Head of caudate nucleus (tissue), 42 donors: Measurements from ENCODE around the gene CACNA1G.

Experiments used
- DNase-seq, 42 donors: peaks; one replicate each; pipeline versions ENCODE4 v3.0.0 to v3.0.0-alpha.2; 2020 to 2021; ENCODE audit warnings: mixed read lengths in 7 of 42
- intact Hi-C: fragments of 100-400 bp; cut with DNase I; formaldehyde crosslinking; loops from one replicate; pipeline ENCODE4 v1.15.0; 2022

CACNA1G gene

GRCh38 chr17:50598487-50598886 lies 38.0 kb downstream of the CACNA1G start:
- DNase-seq = no peak
- intact Hi-C loops = no loop called here

- no peak for DNase-seq
- intact Hi-C loops = no loop called here
Observed at GRCh38 chr17:50599606-50600005, 39.1 kb downstream of the CACNA1G start.

- intact Hi-C loops = no loop called here
- DNase-seq = peak in 11 of 42 donors; percentile 12 to 70 (median 36)
Observed at GRCh38 chr17:50601823-50602375, 41.4 kb downstream of the CACNA1G start.

GRCh38 chr17:50602836-50603235 lies 42.3 kb downstream of the CACNA1G start:
- intact Hi-C loops = no loop called here
- DNase-seq = no peak

GRCh38 chr17:50603340-50603739 lies 42.8 kb downstream of the CACNA1G start:
- intact Hi-C loops = no loop called here
- no peak for DNase-seq

- DNase-seq = peak in 15 of 42 donors; percentile 7 to 42 (median 25)
- intact Hi-C loops = no loop called here
Observed at GRCh38 chr17:50604513-50604912, 44.0 kb downstream of the CACNA1G start.

- intact Hi-C loops = no loop called here
Observed at GRCh38 chr17:50605429-50605828, 44.9 kb downstream of the CACNA1G start.

GRCh38 chr17:50607522-50608175 lies 47.1 kb downstream of the CACNA1G start:
- intact Hi-C loops = no loop called here
- no peak for DNase-seq

More at GRCh38 chr17:50605429-50605828, 44.9 kb downstream of the CACNA1G start:
- no peak for DNase-seq

- DNase-seq = peak in 37 of 42 donors; percentile 19 to 87 (median 57)
- intact Hi-C loops = no loop called here
Observed at GRCh38 chr17:50608700-50609379, 48.3 kb downstream of the CACNA1G start.

- intact Hi-C loops = no loop called here
- no peak for DNase-seq
Observed at GRCh38 chr17:50609380-50610074, 49.0 kb downstream of the CACNA1G start.

GRCh38 chr17:50611634-50612033 lies 51.1 kb downstream of the CACNA1G start:
- intact Hi-C loops = no loop called here

GRCh38 chr17:50612281-50612680 lies 51.8 kb downstream of the CACNA1G start:
- no peak for DNase-seq
- intact Hi-C loops = no loop called here

More at GRCh38 chr17:50611634-50612033, 51.1 kb downstream of the CACNA1G start:
- no peak for DNase-seq

- peak in 14 of 42 donors; percentile 24 to 60 (median 40) for DNase-seq
- intact Hi-C loops = no loop called here
Observed at GRCh38 chr17:50613007-50613992, 52.8 kb downstream of the CACNA1G start.

GRCh38 chr17:50614471-50615051 lies 54.0 kb downstream of the CACNA1G start:
- intact Hi-C loops = no loop called here
- DNase-seq = no peak

GRCh38 chr17:50615828-50616227 lies 55.3 kb downstream of the CACNA1G start:
- intact Hi-C loops = no loop called here
- DNase-seq = no peak

- DNase-seq = peak in 34 of 42 donors; percentile 18 to 83 (median 59)
- intact Hi-C loops = no loop called here
Observed at GRCh38 chr17:50618300-50618699, 57.8 kb downstream of the CACNA1G start.

GRCh38 chr17:50618941-50619340 lies 58.4 kb downstream of the CACNA1G start:
- DNase-seq = no peak
- intact Hi-C loops = no loop called here

- intact Hi-C loops = no loop called here
- no peak for DNase-seq
Observed at GRCh38 chr17:50619489-50619888, 59.0 kb downstream of the CACNA1G start.
